Hematopoietic multipotent progenitor cell treated with erythropoietin and hydrocortisone succinate and interleukin-3 and kit ligand, for 4 days (in vitro differentiated cells): Measurements from ENCODE around the gene B3GNT5.

Experiments
- DNase-seq: peaks from one replicate; pipeline ENCODE4 v3.0.0-alpha.2; 2015

B3GNT5 gene

DNA sequence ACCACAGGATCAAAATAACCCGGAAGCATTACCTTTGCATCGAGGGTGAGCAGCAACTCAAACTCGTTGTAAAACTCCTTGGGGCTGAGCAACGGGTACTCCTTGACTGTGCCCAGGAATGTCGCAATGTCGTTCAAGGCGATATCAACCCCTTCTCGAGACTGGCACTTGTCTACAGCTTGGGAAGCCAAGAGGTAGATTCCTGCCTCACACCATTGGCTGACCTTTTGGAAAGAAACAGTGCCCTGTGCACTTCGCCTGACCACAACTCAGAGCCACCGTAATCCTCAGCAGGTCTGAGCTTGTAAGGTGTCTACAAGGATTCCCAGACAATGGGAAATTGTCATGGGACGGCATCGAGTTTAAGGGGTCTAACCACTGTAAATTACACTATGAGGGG, 43.9 kb downstream of the B3GNT5 start:
- DNase-seq, result no peak

DNA sequence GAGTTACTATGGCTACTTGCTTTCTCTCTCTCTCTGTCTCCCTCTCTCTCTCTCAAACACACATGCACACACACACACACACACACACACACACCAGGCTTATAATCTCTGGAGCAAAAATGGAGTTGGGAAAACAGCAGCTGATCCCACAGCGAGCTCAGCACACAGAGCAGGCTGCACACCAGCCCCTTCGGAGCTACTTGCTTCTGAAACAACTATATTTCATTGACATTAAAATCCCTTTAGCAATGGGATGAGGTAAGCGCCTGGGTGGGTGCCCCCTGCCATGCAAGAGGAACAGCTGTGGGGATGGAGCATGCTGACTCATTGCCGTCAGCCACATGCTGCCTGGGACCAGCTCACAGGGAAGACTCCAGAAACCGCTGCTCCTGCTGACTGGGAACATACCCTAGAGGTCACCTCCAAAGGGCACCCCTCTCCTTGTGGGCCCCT, 45.7 kb downstream of the B3GNT5 start:
- peak; percentile 80 for DNase-seq

DNA sequence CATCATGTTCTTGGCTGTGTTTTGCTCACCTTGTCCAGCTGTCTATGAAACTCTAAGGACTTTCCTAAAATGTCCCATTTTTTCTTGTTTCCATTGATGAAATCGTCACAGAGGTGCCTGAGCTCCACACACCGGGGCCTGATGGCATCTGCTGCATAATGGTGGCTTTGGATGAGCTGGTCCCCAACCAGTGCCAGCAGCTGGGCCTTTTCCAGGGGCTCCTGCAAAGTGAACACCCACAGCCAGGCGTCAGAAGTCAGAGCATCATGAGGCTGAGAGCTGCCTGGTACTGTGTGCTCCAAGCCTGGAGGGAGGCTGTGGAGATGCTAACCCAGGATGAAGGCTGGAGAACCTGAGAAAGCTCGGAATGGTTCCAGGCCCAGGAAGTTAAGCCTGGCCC, 46.9 kb downstream of the B3GNT5 start:
- no peak for DNase-seq

DNA sequence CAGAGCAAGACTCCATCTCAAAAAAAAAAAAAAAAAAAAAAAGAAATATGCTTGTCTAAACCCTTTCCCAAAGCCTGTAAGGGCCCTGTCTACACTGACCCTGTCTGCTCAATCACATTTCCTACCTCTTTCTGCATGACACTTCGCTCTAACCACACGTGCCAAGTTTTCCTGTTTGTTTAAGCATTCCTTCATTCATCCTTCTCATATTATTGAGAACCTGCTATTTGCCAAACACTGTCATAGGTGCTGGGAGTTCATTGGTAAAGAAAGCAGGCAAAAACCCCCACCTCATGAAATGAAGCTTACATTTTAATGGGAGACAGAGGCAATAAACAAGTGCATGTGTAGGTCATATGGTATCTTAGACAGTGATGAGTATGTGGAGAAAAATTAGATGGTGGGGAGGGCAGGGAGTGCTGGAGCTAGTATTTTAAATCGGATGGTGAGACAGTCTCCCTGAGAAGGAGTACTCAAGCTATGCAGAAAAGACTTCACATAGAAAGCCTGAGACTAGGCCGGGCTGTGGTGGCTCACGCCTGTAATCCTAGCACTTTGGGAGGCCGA, 48.0 kb downstream of the B3GNT5 start:
- no peak for DNase-seq

DNA sequence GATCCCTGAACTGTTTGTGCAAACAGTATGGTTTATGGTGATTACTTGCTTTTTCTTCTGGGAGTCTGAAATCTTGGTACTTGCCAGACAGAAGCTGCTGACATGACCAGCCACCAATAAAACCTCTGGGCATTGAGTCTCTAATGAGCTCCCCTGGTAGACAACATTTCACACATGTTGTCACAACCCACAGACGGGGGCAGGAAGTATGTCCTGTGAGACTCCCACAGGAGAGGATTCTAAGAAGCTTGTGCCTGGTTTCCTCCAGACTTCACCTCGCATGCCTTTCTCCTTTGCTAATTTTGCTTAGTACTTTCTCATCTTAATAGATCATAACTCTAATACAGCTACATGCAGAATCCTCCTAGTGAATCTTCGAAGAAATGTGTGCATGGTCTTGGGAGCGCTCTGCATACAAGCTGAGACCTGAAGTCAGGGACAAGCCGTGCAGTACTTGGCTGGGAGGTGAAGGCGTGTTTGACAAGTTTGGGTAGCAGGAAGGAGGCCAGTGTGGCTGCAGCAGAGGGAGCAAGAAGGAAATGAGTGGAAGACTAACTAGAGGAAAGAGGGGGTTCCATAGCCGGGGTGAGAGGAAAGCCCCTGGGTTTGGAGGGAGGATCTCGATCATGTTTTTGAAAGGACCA, 49.0 kb downstream of the B3GNT5 start:
- DNase-seq, result no peak

DNA sequence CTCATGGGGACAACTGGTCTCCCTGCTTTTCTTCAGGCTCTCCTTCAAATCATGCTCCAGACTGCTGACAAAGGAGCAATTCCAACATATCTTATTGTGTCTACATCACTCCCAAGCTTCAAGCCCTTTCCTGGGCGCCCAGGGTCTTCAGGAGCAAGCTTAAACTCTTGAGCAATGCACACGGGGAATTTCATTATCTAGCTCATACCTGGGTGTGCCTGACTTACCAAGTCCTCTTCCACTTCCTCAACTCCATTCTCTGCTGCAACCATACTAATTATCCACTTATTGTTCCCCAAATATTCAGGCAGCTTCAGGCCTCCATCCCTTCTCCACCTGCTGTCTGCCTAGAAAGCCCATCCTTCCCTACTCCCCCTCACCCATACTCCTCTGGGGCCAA, 50.6 kb downstream of the B3GNT5 start:
- no peak for DNase-seq

DNA sequence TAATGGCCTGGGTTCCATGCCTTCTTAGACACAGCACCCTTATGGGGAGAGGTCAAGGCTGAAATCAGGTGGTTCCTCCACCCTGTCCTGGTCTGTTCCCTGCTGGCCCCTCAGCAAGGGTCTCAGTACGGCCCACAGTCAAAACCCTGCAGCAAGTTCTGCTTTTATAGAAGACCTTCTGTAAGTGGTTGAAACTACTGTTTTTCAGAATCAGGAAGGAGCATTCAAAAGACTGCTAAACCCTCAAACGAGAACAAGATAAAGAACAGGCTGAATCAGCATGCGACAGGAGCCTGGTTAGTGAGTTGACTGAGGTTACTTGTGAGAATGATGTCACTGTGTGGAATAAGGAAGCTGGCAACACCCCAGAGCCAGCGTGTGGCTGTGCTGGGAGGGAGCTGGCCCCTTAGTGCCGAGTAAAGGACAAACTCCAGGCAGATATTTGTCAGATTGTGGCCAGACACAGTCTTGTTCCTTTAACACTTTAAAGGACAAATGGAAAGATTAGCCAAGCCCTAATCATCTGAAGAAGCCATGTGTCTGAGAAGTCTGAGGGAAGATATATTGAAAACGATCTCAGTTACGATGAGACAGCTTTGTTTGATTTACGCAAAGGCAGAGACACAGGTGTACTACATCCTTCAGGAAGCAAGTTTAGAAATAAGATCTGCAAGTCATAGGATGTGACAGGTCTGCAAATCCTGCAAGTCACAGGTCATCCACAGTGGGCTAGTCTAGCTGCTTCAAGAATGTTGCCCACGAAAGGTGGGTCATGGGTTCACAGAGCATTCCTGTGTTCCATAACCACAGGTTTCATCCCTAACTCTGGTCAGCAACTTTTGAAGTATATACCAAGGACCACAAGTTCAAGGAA, 54.0 kb downstream of the B3GNT5 start:
- peak; percentile 96 for DNase-seq

DNA sequence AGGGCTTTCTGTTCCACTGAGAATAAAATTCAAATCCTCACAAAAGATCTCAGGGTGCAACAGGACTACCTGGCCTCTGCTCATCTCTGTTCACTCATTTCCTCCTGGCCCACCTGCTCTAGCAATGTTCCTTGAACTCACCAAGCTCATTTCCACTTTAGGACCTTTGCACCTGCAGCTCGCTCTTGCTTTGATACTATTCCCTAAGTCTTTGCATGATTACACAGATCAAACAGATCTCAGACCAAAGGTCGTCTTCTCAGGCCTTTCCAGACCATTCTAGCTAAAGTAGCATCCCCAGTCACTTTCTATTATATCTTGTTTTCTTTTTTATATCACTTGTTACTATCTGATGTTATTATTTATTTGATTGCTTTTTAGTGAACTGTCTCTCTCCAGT, 54.7 kb downstream of the B3GNT5 start:
- no peak for DNase-seq

DNA sequence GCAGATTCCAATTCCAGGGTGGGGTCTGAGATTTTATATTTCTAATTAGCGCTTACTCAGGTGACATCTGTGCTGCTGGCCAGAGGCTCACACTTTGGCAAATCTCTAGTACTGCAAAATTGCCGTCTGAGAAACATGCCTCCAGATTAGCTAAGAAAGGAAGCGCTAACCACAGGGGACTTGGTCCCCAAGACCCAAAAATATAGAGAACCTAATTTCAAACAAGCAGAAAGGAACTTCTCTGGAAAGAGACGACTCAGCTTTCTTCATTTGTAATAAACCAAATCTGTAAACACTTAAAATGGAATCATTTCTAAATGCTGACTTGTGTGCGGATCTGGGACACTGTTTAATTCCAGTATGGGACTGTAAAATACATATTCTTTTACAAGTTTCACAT, 55.7 kb downstream of the B3GNT5 start:
- DNase-seq, result peak; percentile 38

DNA sequence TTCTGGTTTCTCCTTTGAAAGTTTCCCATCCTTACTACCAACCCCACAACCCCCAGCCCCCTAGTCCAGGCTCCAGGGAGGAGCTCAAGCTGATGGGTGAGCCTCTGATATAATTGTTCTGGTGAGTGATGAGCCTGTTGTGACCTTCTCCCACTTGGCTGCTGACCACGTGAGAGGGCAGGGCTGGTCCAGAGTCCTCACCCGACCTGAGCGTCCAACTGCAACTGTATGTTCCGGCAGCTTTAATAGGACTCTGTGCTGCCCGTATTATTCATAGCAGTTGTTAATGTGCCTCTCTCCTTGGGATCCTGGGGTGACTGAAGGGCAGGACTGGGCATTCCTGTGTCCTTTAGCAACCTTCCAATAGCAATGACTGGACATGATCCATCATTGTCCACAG, 56.2 kb downstream of the B3GNT5 start:
- DNase-seq, result no peak

DNA sequence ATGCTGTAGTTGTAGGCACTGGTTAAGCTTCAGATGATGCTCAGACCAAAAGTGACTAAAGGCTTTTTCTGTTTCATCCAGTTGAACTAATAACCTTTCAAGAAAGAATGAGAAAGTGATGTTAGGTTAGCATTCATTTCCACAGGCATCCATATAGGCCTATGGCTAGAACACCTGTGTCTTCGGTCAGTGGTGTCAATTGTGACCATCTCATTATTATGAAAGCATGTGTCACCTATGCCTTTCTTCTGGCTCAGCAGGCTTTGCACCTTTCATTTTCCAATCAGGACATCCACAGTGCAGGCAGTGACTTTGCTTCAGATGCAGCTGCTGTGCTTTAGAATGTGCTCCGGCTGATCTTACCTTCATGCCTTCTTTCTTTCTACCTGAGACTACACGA, 57.9 kb downstream of the B3GNT5 start:
- DNase-seq, result no peak

DNA sequence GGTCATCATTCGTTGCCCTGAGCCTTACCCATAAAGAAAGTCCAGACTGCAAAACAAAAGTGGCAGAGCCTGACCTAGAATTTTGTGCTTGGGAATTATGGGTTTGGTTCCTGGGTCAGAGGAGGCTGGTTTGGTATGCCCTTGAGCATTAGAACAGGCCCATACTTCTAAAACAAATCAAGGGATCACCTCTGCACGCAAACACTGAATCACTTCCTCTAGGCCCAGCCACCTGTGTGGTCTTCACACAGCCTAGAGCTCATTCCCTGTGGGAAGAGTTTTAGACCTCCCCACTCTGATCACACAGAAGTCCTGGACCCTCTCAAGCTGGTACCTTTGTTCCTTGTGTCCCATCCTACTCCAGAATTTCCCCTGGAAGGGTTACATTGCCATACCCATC, 59.4 kb downstream of the B3GNT5 start:
- DNase-seq, result no peak

DNA sequence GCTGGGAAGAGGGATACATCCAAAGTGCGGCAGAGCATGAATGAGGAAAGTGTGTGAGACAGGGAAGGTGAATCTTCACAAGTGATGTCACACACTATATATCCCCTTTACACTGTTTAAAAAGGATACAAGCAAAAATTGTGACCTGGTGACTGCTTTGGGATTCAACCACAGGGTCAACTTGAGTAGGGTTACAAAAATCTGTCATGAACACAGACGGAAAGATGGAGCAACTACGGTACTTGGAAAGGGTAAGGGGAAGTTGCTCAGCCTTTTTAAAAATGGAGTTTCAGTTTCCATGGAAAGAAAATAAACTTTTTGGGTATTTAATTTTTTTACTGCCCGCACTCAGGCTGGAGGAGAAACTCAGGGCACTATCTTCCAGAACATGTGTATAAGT, 60.3 kb downstream of the B3GNT5 start:
- no peak for DNase-seq

DNA sequence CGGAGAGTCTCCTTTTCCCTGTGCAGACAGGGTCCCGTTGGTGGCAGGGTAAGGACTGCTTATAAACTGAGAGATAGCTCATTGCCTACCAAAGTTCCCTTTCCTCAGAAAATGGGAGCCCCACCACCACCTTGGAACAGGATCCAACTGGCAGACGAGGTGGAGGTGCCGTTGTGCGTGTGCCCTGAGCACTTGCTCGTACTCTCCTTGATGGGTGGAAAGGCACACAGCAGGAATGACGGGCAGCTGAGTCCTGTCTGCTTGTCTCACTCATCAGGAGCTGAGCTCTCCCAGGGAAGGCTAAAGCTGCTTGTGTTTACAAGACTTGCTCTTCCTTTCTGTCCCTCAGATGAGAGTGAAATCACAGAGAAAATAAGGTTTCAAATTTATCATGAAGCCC, 60.7 kb downstream of the B3GNT5 start:
- DNase-seq, result no peak

DNA sequence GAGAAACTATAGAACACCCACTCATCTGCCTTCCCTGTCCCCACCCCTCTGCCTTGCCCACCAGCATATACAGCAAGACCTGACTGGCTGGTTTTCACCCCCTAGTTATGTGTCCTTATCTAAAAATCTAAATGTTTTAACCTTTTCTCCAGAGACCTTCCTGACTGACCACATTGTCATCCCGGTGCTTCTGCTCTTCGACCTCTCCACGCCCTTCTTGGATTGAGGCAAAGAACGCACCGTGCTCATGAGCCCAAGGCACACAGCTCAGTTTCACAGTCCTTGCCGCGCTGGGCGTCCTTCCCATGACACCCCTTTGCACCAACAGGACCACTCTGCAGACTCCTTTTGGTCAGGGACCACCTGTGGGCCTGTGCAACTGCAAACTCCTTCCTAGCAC, 62.7 kb downstream of the B3GNT5 start:
- DNase-seq, result no peak

DNA sequence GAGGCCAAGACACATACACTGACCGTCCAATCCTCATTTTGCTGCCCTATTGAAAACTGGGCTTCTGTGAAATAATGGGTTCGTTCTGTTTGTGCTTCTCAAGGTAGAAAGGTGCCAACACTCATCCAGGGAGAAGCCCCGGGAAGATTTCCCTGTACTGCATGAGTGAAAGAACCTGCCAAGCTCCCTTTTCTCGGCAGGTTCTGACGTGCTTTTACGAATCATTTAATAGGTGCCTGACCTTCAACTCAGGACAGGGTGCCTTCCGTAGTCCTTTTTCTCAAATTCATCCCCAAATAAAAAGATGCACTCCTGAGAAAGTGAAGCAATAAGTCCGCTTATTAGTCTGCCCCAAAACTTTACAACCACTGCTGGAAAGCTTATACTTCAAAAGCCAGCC, 64.2 kb downstream of the B3GNT5 start:
- no peak for DNase-seq

DNA sequence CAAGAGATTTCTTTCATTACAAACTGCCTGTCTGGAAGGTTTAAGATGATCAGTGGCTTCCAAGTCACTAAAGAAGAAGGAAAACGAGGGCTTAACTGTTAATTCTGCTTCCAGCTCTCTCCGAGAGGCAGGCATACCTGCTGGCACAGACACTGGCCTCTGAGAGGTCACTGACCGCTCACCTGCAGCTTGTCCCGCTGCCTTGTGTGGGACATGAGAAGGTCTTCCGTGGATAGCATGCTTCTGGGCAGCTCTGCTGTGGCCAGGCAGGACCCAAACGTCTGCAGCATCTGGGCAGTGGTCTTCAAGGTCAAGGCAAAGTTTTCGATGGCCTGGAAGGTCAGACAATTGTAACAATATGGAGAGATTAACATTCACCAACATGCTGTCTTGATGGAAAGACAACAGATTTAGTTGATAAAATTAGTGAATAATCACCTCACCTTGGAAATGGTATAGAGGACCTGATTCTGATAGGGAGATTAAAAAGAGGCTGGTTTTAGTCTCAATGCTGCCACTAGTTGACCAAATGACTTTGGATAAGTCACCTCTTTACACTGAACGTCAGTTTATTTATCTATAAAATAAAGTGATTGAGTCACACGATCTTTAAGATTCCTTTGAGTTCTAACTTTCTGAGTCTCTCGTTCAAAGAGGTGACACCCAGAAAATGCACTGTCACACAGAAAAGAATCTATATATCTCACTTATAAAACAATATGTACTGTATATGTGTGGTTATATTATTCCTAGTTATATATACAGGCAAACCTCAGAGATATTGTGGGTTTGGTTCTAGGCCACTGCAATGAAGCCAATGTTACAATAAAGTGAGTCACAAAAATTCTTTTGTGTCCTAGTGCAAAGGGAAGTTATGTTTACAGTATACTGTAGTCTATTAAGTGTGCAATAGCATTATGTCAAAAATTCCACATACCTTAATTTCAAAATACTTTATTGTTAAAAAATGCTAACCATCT, 65.1 kb downstream of the B3GNT5 start:
- no peak for DNase-seq

DNA sequence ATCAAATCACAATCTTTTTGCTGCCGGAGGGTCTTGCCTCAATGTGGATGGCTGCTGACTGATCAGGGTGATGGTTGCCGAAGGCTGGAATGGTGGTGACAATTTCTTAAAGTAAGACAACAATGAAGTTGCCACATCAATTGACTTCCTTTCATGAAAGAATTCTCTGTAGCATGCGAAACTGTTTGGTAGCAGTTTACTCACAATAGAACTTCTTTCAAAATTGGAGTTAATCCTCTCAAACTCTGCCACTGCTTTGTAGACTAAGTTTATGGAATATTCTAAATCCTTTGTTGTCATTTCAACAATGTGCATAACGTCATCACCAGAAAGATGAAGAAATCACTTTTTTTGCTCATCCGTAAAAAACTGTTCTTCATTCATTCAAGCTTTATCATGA, 65.8 kb downstream of the B3GNT5 start:
- DNase-seq, result no peak

DNA sequence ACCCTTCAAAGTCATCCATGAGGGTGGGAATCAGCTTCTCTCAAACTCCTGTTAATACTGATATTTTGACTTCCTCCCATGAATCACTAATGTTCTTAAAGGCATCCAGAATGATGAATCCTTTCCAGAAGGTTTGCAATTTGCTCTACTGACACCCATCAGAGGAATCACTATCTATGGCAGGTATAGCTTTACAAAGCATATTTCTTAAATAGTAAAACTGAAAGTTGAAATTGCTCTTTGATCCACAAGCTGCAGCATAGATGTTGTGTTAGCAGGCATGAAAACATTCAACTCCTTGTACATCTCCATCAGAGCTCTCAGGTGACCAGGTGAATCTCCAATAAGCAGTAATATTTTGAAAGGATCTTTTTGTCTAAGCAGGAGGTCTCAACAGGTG, 66.3 kb downstream of the B3GNT5 start:
- no peak for DNase-seq
